Loucy (cell line): ENCODE measurements around the gene DLGAP1.

ENCODE experiments used
- CTCF ChIP-seq: fragments of 200-600 bp; sonication (generic); conservative IDR thresholded peaks from 2 replicates; pipeline ENCODE4 v1.5.1; 2014; ENCODE audit warnings: mild to moderate bottlenecking, antibody characterized with exemption, low read length
- EZH2phosphoT487 ChIP-seq: fragments of 200-600 bp; IDR thresholded peaks from 2 replicates; pipeline ENCODE4 v1.6.1; 2018; ENCODE audit warnings: antibody characterized with exemption, mild to moderate bottlenecking, moderate library complexity, borderline replicate concordance

GRCh38 chr18:3706279-3707097, 748.6 kb downstream of the DLGAP1 start:
- TF ChIP-seq CTCF, result no peak
- TF ChIP-seq EZH2phosphoT487, result no peak
